Activated CD4-positive, alpha-beta T cell treated with anti-CD3 and anti-CD28 coated beads, Interleukin-2, amount 10 ng/mL, durations not matched to agents 7 days and 5 days (primary cell): Measurements from ENCODE around the gene ENTREP1. TPM values are rescaled to one million over a fixed set of nuclear protein-coding genes. Genes with fewer than 3 reads are reported as not detected.
A peak's percentile ranks its signal among the peaks of the same experiment; 100 is the strongest.
"Not testable (repeated sequence)": the region's sequence is repeated elsewhere in the genome, so short reads cannot be mapped to it uniquely, and the experiment has no call there.

Experiments used
- CTCF ChIA-PET: fragments of 350-600 bp; sonication (Branson Sonifier 250); formaldehyde crosslinking; loops from one replicate; lab custom pipeline; 2021; ENCODE audit warnings: antibody characterized with exemption; lab: Charles Lee
- POLR2A ChIA-PET: fragments of 350-600 bp; sonication (Branson Sonifier 250); formaldehyde crosslinking; loops from one replicate; lab custom pipeline; 2021; ENCODE audit warnings: antibody characterized with exemption; lab: Charles Lee
- DNase-seq: peaks from one replicate; pipeline ENCODE4 v3.0.0-alpha.2; 2020
- H3K27ac Mint-ChIP-seq: one replicate; pipeline ENCODE4 v1.8.0; 2021; ENCODE audit warnings: mild to moderate bottlenecking, moderate library complexity, mixed read lengths
- H3K27me3 Mint-ChIP-seq: one replicate; pipeline ENCODE4 v1.8.0; 2021; ENCODE audit warnings: mixed read lengths
- H3K36me3 Mint-ChIP-seq: one replicate; pipeline ENCODE4 v1.8.0; 2021; ENCODE audit warnings: low read depth, mixed read lengths
- H3K4me1 Mint-ChIP-seq: one replicate; pipeline ENCODE4 v1.8.0; 2021; ENCODE audit warnings: mixed read lengths
- H3K4me3 Mint-ChIP-seq: one replicate; pipeline ENCODE4 v1.8.0; 2021; ENCODE audit warnings: mild to moderate bottlenecking, moderate library complexity, mixed read lengths
- H3K9me3 Mint-ChIP-seq: one replicate; pipeline ENCODE4 v1.8.0; 2021; ENCODE audit warnings: mixed read lengths
- total RNA-seq, 2 experiments: library from RNA; stranded (reverse); gene quantifications; one replicate each; pipeline ENCODE4 v1.2.3, GENCODE V29; 2021

Gene ENTREP1
- total RNA-seq, 2 experiments from 2014 or later, result not detected

- Mint-ChIP-seq H3K4me1 (no peaks in the 10 kb centered on the region), H3K4me3 (no peak overlapping the region), H3K9me3 (no peaks in the 10 kb centered on the region), H3K27me3 (no peaks in the 10 kb centered on the region), H3K36me3 (no peaks in the 10 kb centered on the region), H3K27ac (no peak overlapping the region)
- POLR2A ChIA-PET, result no interaction called here
- CTCF ChIA-PET, result interaction anchor here (0.9 to 1.2 kb wide), 2 partner anchors 9 to 23 kb away, joined by 3 read pairs; no protein-coding TSS in a partner anchor
- DNase-seq, result no peak
Measured at GRCh38 chr9:69431777-69432176, 106.8 kb downstream of the ENTREP1 start.

GRCh38 chr9:69432623-69433022, 107.6 kb downstream of the ENTREP1 start:
- H3K36me3 Mint-ChIP-seq, result no peaks in the 10 kb centered on the region
- H3K4me3 Mint-ChIP-seq, result no peak overlapping the region
- H3K4me1 Mint-ChIP-seq, result no peaks in the 10 kb centered on the region
- POLR2A ChIA-PET, result no interaction called here
- no peak for DNase-seq
- no peak overlapping the region for H3K27ac Mint-ChIP-seq
- CTCF ChIA-PET, result interaction anchor here (0.6 to 1.2 kb wide), 2 partner anchors 10 to 696 kb away, joined by 3 read pairs; no protein-coding TSS in a partner anchor
- H3K9me3 Mint-ChIP-seq, result no peaks in the 10 kb centered on the region
- no peaks in the 10 kb centered on the region for H3K27me3 Mint-ChIP-seq

GRCh38 chr9:69433392-69433791, 108.4 kb downstream of the ENTREP1 start:
- no peaks in the 10 kb centered on the region for H3K36me3 Mint-ChIP-seq
- no peaks in the 10 kb centered on the region for H3K9me3 Mint-ChIP-seq
- CTCF ChIA-PET, result no interaction called here
- no peak for DNase-seq
- POLR2A ChIA-PET, result no interaction called here
- no peaks in the 10 kb centered on the region for H3K27me3 Mint-ChIP-seq
- H3K4me1 Mint-ChIP-seq, result no peaks in the 10 kb centered on the region
- no peak overlapping the region for H3K27ac Mint-ChIP-seq
- H3K4me3 Mint-ChIP-seq, result no peak overlapping the region

GRCh38 chr9:69433968-69434367, 109.0 kb downstream of the ENTREP1 start:
- ChIA-PET POLR2A (no interaction called here), CTCF (no interaction called here)
- DNase-seq, result no peak
- H3K27me3 Mint-ChIP-seq, result no peaks in the 10 kb centered on the region
- no peaks in the 10 kb centered on the region for H3K4me1 Mint-ChIP-seq
- H3K36me3 Mint-ChIP-seq, result no peaks in the 10 kb centered on the region
- H3K4me3 Mint-ChIP-seq, result no peak overlapping the region
- no peaks in the 10 kb centered on the region for H3K9me3 Mint-ChIP-seq
- H3K27ac Mint-ChIP-seq, result no peak overlapping the region

- DNase-seq, H3K27me3 Mint-ChIP-seq, H3K36me3 Mint-ChIP-seq, POLR2A ChIA-PET, CTCF ChIA-PET, H3K9me3 Mint-ChIP-seq: not testable (repeated sequence)
- Mint-ChIP-seq H3K4me1 (peaks cover 18% of the 10 kb centered on the region), H3K4me3 (peak overlapping the region; percentile 43), H3K27ac (peak overlapping the region; percentile 82)
Measured at GRCh38 chr9:69439654-69440053, 114.6 kb downstream of the ENTREP1 start.

- H3K4me1 Mint-ChIP-seq, result peaks cover 18% of the 10 kb centered on the region
- H3K9me3 Mint-ChIP-seq, H3K36me3 Mint-ChIP-seq, POLR2A ChIA-PET, H3K27me3 Mint-ChIP-seq, DNase-seq, CTCF ChIA-PET: not testable (repeated sequence)
- peak overlapping the region; percentile 82 for H3K27ac Mint-ChIP-seq
- H3K4me3 Mint-ChIP-seq, result peak overlapping the region; percentile 43
Measured at GRCh38 chr9:69440254-69440955, 115.4 kb downstream of the ENTREP1 start.

Other genes with a start within 250 kb of the ENTREP1 start
- gene TJP2, start 150.9 kb upstream of the ENTREP1 start, total RNA-seq, result 10 to 100 TPM; 21.4 to 24.5 TPM